ENCODE measurements around the gene MT1A. TPM values are rescaled to one million over a fixed set of nuclear protein-coding genes. Genes with fewer than 3 reads are reported as not detected.

The MT1A gene
- total RNA-seq, 1 donor from 2014 or later: not detected

GRCh38 chr16:56623637-56624036 lies 14.8 kb upstream of the MT1A start:
- H4K20me1 ChIP-seq (ENCODE audit: insufficient read depth, low read length): peaks cover 11% of the 10 kb centered on the region
- H3K4me3 ChIP-seq (ENCODE audit: insufficient read depth, low read depth, low read length): no peak overlapping the region
- no peak overlapping the region for H3K4me2 ChIP-seq (ENCODE audit: low read length)
- peaks cover 20% of the 10 kb centered on the region for H3K79me2 ChIP-seq (ENCODE audit: insufficient read depth, low read length)
- no peak overlapping the region for H3K9ac ChIP-seq (ENCODE audit: low read length)
- H2AFZ ChIP-seq (ENCODE audit: low read depth, low read length): no peak overlapping the region
- no peak for TF ChIP-seq CTCF (IDR thresholded peaks at IDR 0.05; ENCODE audit: insufficient read depth, low read depth, low read length)
- TF ChIP-seq EZH2 (IDR thresholded peaks at IDR 0.05; ENCODE audit: insufficient read depth, low read length): no peak
- peaks cover 53% of the 10 kb centered on the region for H3K27me3 Mint-ChIP-seq (ENCODE audit: low read depth, unreplicated experiment)
- no peak for FAIRE-seq
- H3K27me3 ChIP-seq (ENCODE audit: insufficient read depth, low read length): no peaks in the 10 kb centered on the region
- peaks cover 25% of the 10 kb centered on the region for H3K4me1 ChIP-seq (ENCODE audit: insufficient read depth, low read length)
- no peaks in the 10 kb centered on the region for H3K9me3 Mint-ChIP-seq (ENCODE audit: unreplicated experiment)
- no peak overlapping the region for H3K4me3 Mint-ChIP-seq (ENCODE audit: unreplicated experiment)
- no peaks in the 10 kb centered on the region for H3K9me3 ChIP-seq (ENCODE audit: insufficient read depth, low read depth, low read length)
- peaks cover 6% of the 10 kb centered on the region for H3K36me3 Mint-ChIP-seq (ENCODE audit: low read depth, unreplicated experiment)
- H3K27ac Mint-ChIP-seq (ENCODE audit: unreplicated experiment): no peak overlapping the region
- no peak overlapping the region for H3K27ac ChIP-seq (ENCODE audit: low read depth, low read length)
- peaks cover 5% of the 10 kb centered on the region for H3K4me1 Mint-ChIP-seq (ENCODE audit: low read depth, unreplicated experiment)
- no peak for DNase-seq (ENCODE audit: low read depth)
- no peaks in the 10 kb centered on the region for H3K36me3 ChIP-seq (ENCODE audit: insufficient read depth, low read length)

- peak within 1 kb of the TSS; percentile 66 for H3K27ac Mint-ChIP-seq (ENCODE audit: unreplicated experiment)
- Histone ChIP-seq H3K4me2 (ENCODE audit: low read length) (peak within 1 kb of the TSS; percentile 97), H4K20me1 (ENCODE audit: insufficient read depth, low read length) (peaks cover 11% of the 10 kb centered on the region), H3K9ac (ENCODE audit: low read length) (peak within 1 kb of the TSS; percentile 85), H3K4me3 (ENCODE audit: insufficient read depth, low read depth, low read length) (peak within 1 kb of the TSS; percentile 76), H3K27me3 (ENCODE audit: insufficient read depth, low read length) (no peaks in the 10 kb centered on the region), H3K36me3 (ENCODE audit: insufficient read depth, low read length) (no peaks in the 10 kb centered on the region), H3K9me3 (ENCODE audit: insufficient read depth, low read depth, low read length) (no peaks in the 10 kb centered on the region), H3K27ac (ENCODE audit: low read depth, low read length) (peak within 1 kb of the TSS; percentile 80), H3K79me2 (ENCODE audit: insufficient read depth, low read length) (peaks cover 20% of the 10 kb centered on the region), H2AFZ (ENCODE audit: low read depth, low read length) (peak within 1 kb of the TSS; percentile 95), H3K4me1 (ENCODE audit: insufficient read depth, low read length) (peaks cover 25% of the 10 kb centered on the region)
- H3K9me3 Mint-ChIP-seq (ENCODE audit: unreplicated experiment): no peaks in the 10 kb centered on the region
- no peak for FAIRE-seq
- TF ChIP-seq EZH2 (IDR thresholded peaks at IDR 0.05; ENCODE audit: insufficient read depth, low read length) (no peak), CTCF (IDR thresholded peaks at IDR 0.05; ENCODE audit: insufficient read depth, low read depth, low read length) (no peak)
- peaks cover 5% of the 10 kb centered on the region for H3K4me1 Mint-ChIP-seq (ENCODE audit: low read depth, unreplicated experiment)
- DNase-seq (ENCODE audit: low read depth): peak; percentile 65
- H3K36me3 Mint-ChIP-seq (ENCODE audit: low read depth, unreplicated experiment): peaks cover 6% of the 10 kb centered on the region
- peak within 1 kb of the TSS; percentile 84 for H3K4me3 Mint-ChIP-seq (ENCODE audit: unreplicated experiment)
- H3K27me3 Mint-ChIP-seq (ENCODE audit: low read depth, unreplicated experiment): peaks cover 57% of the 10 kb centered on the region
Measured at GRCh38 chr16:56625140-56625942, 13.1 kb upstream of the MT1A start, which contains the start of gene MT1E. Gene MT1E, plus strand, starts transcription at chr16:56625781. Its CDS starts 71 bp downstream, at chr16:56625852.
